Stimulated activated CD4-positive, alpha-beta T cell treated with anti-CD3 and anti-CD28 coated beads, TNF-alpha, amount 100 ng/mL, for 48 hours (primary cell): ENCODE data around the gene BCL7A.
A peak's percentile ranks its signal among the peaks of the same experiment; 100 is the strongest.
"Not testable (repeated sequence)": the region's sequence is repeated elsewhere in the genome, so short reads cannot be mapped to it uniquely, and the experiment has no call there.

ENCODE experiments used
- DNase-seq, 3 donors: peaks; one replicate each; pipeline ENCODE4 v3.0.0-alpha.2; 2020; ENCODE audit warnings: low read depth in 3 of 3

BCL7A gene

GRCh38 chr12:122026706-122027333 is 5.1 kb downstream of the BCL7A start:
- DNase-seq, result no peak

GRCh38 chr12:122028165-122028904 is 6.7 kb downstream of the BCL7A start:
- DNase-seq, result no peak

- DNase-seq, result peak in 1 of 3 donors; percentile 8
Measured at GRCh38 chr12:122028905-122029560, 7.3 kb downstream of the BCL7A start.

GRCh38 chr12:122029620-122030423 is 8.1 kb downstream of the BCL7A start:
- DNase-seq, result no peak

- no peak for DNase-seq
Measured at GRCh38 chr12:122030424-122031035, 8.8 kb downstream of the BCL7A start.

GRCh38 chr12:122031342-122032216 is 9.9 kb downstream of the BCL7A start:
- DNase-seq, result peak; percentile 24 to 54 (median 41)

- no peak for DNase-seq
Measured at GRCh38 chr12:122032580-122032979, 10.9 kb downstream of the BCL7A start.

GRCh38 chr12:122035292-122035691 is 13.6 kb downstream of the BCL7A start:
- no peak for DNase-seq

- DNase-seq, result no peak
Measured at GRCh38 chr12:122036153-122036552, 14.5 kb downstream of the BCL7A start.

- DNase-seq, result no peak
Measured at GRCh38 chr12:122040579-122041386, 19.1 kb downstream of the BCL7A start.

- not testable (repeated sequence) for DNase-seq
Measured at GRCh38 chr12:122041458-122041857, 19.8 kb downstream of the BCL7A start.

GRCh38 chr12:122042910-122043309 is 21.2 kb downstream of the BCL7A start:
- no peak for DNase-seq

GRCh38 chr12:122043476-122043875 is 21.8 kb downstream of the BCL7A start:
- no peak for DNase-seq

GRCh38 chr12:122045262-122045661 is 23.6 kb downstream of the BCL7A start:
- DNase-seq, result no peak

GRCh38 chr12:122046145-122046544 is 24.5 kb downstream of the BCL7A start:
- DNase-seq, result no peak

- DNase-seq, result no peak
Measured at GRCh38 chr12:122048151-122048550, 26.5 kb downstream of the BCL7A start.

GRCh38 chr12:122049827-122050226 is 28.1 kb downstream of the BCL7A start:
- no peak for DNase-seq

GRCh38 chr12:122050706-122051105 is 29.0 kb downstream of the BCL7A start:
- no peak for DNase-seq

- no peak for DNase-seq
Measured at GRCh38 chr12:122051231-122051876, 29.7 kb downstream of the BCL7A start.
